Neural cell (in vitro differentiated cells): ENCODE measurements around the gene UBL4B. TPM values are rescaled to one million over a fixed set of nuclear protein-coding genes. Genes with fewer than 3 reads are reported as not detected.

ENCODE experiments used
- H2AFZ ChIP-seq: fragments of 200-600, 300-800 bp; sonication (generic), shearing (Covaris generic); 2 replicates; pipeline ENCODE4 v1.6.0; 2014; ENCODE audit warnings: low read depth, mild to moderate bottlenecking, antibody characterized with exemption, low read length, moderate library complexity
- H3F3A ChIP-seq: fragments of 200-600 bp; shearing (Covaris generic); 2 replicates; pipeline ENCODE4 v1.6.1; 2016; ENCODE audit warnings: mild to moderate bottlenecking, moderate library complexity, mixed read lengths, antibody characterized with exemption, low read length; ENCODE audit not compliant: insufficient read depth, poor library complexity, severe bottlenecking
- H3K27ac ChIP-seq: fragments of 200-600, 300-800 bp; sonication (generic), shearing (Covaris generic); 2 replicates; pipeline ENCODE4 v1.5.1; 2014; ENCODE audit warnings: mild to moderate bottlenecking, low read length, moderate library complexity
- H3K27me3 ChIP-seq: fragments of 300-800, 200-600 bp; sonication (generic), shearing (Covaris generic); 2 replicates; pipeline ENCODE4 v1.6.0; 2014; ENCODE audit warnings: mild to moderate bottlenecking, low read depth, low read length, moderate library complexity; ENCODE audit not compliant: insufficient read depth
- H3K36me3 ChIP-seq: fragments of 300-800, 200-600 bp; sonication (generic), shearing (Covaris generic); 2 replicates; pipeline ENCODE4 v1.5.1; 2014; ENCODE audit warnings: mild to moderate bottlenecking, antibody characterized with exemption, low read length, moderate library complexity; ENCODE audit not compliant: insufficient read depth
- H3K4me2 ChIP-seq: fragments of 300-800, 200-600 bp; sonication (generic), shearing (Covaris generic); 2 replicates; pipeline ENCODE4 v1.6.0; 2014; ENCODE audit warnings: mild to moderate bottlenecking, low read length
- H3K4me3 ChIP-seq: fragments of 300-800, 200-600 bp; sonication (generic), shearing (Covaris generic); 2 replicates; pipeline ENCODE4 v1.5.1; 2014; ENCODE audit warnings: mild to moderate bottlenecking, low read length, moderate library complexity
- H3K79me2 ChIP-seq: fragments of 200-600 bp; shearing (Covaris generic); replicated peaks from 2 replicates; pipeline ENCODE4 v1.6.0; 2014; ENCODE audit warnings: mild to moderate bottlenecking, low read length, moderate library complexity; ENCODE audit not compliant: insufficient read depth
- H3K9ac ChIP-seq: fragments of 300-800, 200-600 bp; sonication (generic), shearing (Covaris generic); 2 replicates; pipeline ENCODE4 v1.6.1; 2016; ENCODE audit warnings: mild to moderate bottlenecking, low read length, mixed read lengths
- H3K9me2 ChIP-seq: fragments of 200-600 bp; shearing (Covaris generic); 2 replicates; pipeline ENCODE4 v1.6.1; 2016; ENCODE audit warnings: mild to moderate bottlenecking, low read length, mixed read lengths; ENCODE audit not compliant: insufficient read depth
- H3K9me3 ChIP-seq: fragments of 200-600, 300-800 bp; sonication (generic), shearing (Covaris generic); 2 replicates; pipeline ENCODE4 v1.6.1; 2016; ENCODE audit warnings: mild to moderate bottlenecking, mixed run types, low read length, moderate library complexity, mixed read lengths
- H4K20me1 ChIP-seq: fragments of 200-600 bp; shearing (Covaris generic); 2 replicates; pipeline ENCODE4 v1.6.1; 2016; ENCODE audit warnings: mild to moderate bottlenecking, mixed run types; ENCODE audit not compliant: insufficient read depth
- CTCF ChIP-seq: fragments of 450-650 bp; IDR thresholded peaks from 2 replicates; pipeline ENCODE4 v1.5.1; 2014; ENCODE audit warnings: antibody characterized with exemption, mild to moderate bottlenecking, moderate library complexity; ENCODE audit not compliant: poor library complexity, severe bottlenecking
- EP300 ChIP-seq: fragments of 450-650 bp; conservative IDR thresholded peaks from 2 replicates; pipeline ENCODE4 v1.6.1; 2014; ENCODE audit warnings: antibody characterized with exemption, mild to moderate bottlenecking, moderate library complexity; ENCODE audit not compliant: poor library complexity, severe bottlenecking
- EZH2 ChIP-seq: fragments of 200-600, 300-800 bp; shearing (Covaris generic), sonication (generic); IDR thresholded peaks from 2 replicates; pipeline ENCODE4 v1.6.1; 2014; ENCODE audit warnings: antibody characterized with exemption, low read length, borderline replicate concordance, mild to moderate bottlenecking; ENCODE audit not compliant: insufficient read depth, poor library complexity, severe bottlenecking
- MXI1 ChIP-seq: fragments of 450-650 bp; conservative IDR thresholded peaks from 2 replicates; pipeline ENCODE4 v1.6.1; 2014; ENCODE audit warnings: antibody characterized with exemption, mild to moderate bottlenecking; ENCODE audit not compliant: poor library complexity, severe bottlenecking
- POLR2AphosphoS5 ChIP-seq: IDR thresholded peaks from 2 replicates; pipeline ENCODE4 v1.6.1; 2012
- RAD21 ChIP-seq: fragments of 450-650 bp; conservative IDR thresholded peaks from 2 replicates; pipeline ENCODE4 v1.6.1; 2014; ENCODE audit warnings: antibody characterized with exemption, mild to moderate bottlenecking, moderate library complexity
- REST ChIP-seq: IDR thresholded peaks from 2 replicates; pipeline ENCODE4 v1.6.1; 2012; ENCODE audit warnings: borderline replicate concordance
- SMC3 ChIP-seq: fragments of 450-650 bp; conservative IDR thresholded peaks from 2 replicates; pipeline ENCODE4 v1.6.1; 2014; ENCODE audit warnings: antibody characterized with exemption, mild to moderate bottlenecking, moderate library complexity; ENCODE audit not compliant: poor library complexity
- TAF1 ChIP-seq: IDR thresholded peaks from 2 replicates; pipeline ENCODE4 v1.6.1; 2012; ENCODE audit warnings: low read depth
- polyA plus RNA-seq: library from polyadenylated mRNA; depleted of rRNA; stranded (reverse); fragments of >200 nt; gene quantifications from 2 replicates; pipeline ENCODE4 v1.2.3, GENCODE V29; 2014

UBL4B gene
- polyA plus RNA-seq, 1 donor from 2014 or later, result not detected

GRCh38 chr1:110065841-110066240 is 46.4 kb upstream of the UBL4B start:
- no peaks in the 10 kb centered on the region for H3K9me2 ChIP-seq
- H3K79me2 ChIP-seq, result no peaks in the 10 kb centered on the region
- no peak overlapping the region for H2AFZ ChIP-seq
- H4K20me1 ChIP-seq, result no peaks in the 10 kb centered on the region
- no peaks in the 10 kb centered on the region for H3F3A ChIP-seq
- H3K9me3 ChIP-seq, result no peaks in the 10 kb centered on the region
- H3K27ac ChIP-seq, result no peak overlapping the region
- peaks cover 53% of the 10 kb centered on the region for H3K27me3 ChIP-seq
- TF ChIP-seq TAF1 (no peak), CTCF (no peak), EZH2 (no peak), REST (no peak), SMC3 (no peak), MXI1 (no peak)
- H3K4me2 ChIP-seq, result no peak overlapping the region
- H3K9ac ChIP-seq, result no peak overlapping the region
- H3K4me3 ChIP-seq, result no peak overlapping the region
- H3K36me3 ChIP-seq, result no peaks in the 10 kb centered on the region

- H3K9me2 ChIP-seq, result no peaks in the 10 kb centered on the region
- H3K79me2 ChIP-seq, result no peaks in the 10 kb centered on the region
- H3K36me3 ChIP-seq, result no peaks in the 10 kb centered on the region
- peak overlapping the region; percentile 38 for H3K4me3 ChIP-seq
- no peaks in the 10 kb centered on the region for H3F3A ChIP-seq
- H3K9me3 ChIP-seq, result no peaks in the 10 kb centered on the region
- no peak overlapping the region for H2AFZ ChIP-seq
- H3K27me3 ChIP-seq, result peaks cover 70% of the 10 kb centered on the region
- TF ChIP-seq REST (no peak), POLR2AphosphoS5 (no peak), CTCF (no peak), EZH2 (no peak), RAD21 (no peak), MXI1 (no peak), SMC3 (no peak), TAF1 (no peak), EP300 (no peak)
- H4K20me1 ChIP-seq, result no peaks in the 10 kb centered on the region
- no peak overlapping the region for H3K27ac ChIP-seq
- no peak overlapping the region for H3K9ac ChIP-seq
- H3K4me2 ChIP-seq, result no peak overlapping the region
Measured at GRCh38 chr1:110067479-110067892, 44.8 kb upstream of the UBL4B start.
